WERI-Rb-1 (cell line): Measurements from ENCODE around the gene BCAS3.

ENCODE experiments used
- DNase-seq: peaks from one replicate; pipeline ENCODE4 v3.0.0-alpha.2; 2020
- H3K27ac ChIP-seq: fragments of 250-450 bp; sonication (Bioruptor Pico); 2 replicates; pipeline ENCODE4 v1.5.1; 2020; ENCODE audit warnings: mild to moderate bottlenecking, moderate library complexity
- H3K27me3 ChIP-seq: fragments of 250-450 bp; sonication (Bioruptor Pico); 2 replicates; pipeline ENCODE4 v1.5.1; 2021; ENCODE audit warnings: mild to moderate bottlenecking, low read depth, moderate library complexity; ENCODE audit not compliant: insufficient read depth, severe bottlenecking
- H3K36me3 ChIP-seq: fragments of 250-450 bp; sonication (Bioruptor Pico); 2 replicates; pipeline ENCODE4 v1.5.1; 2020; ENCODE audit warnings: mild to moderate bottlenecking, moderate library complexity
- H3K4me3 ChIP-seq: 2 replicates; pipeline ENCODE4 v1.5.1; 2011; ENCODE audit warnings: low read depth, mild to moderate bottlenecking, control low read depth, low read length
- H3K9me3 ChIP-seq: fragments of 250-450 bp; sonication (Bioruptor Pico); 2 replicates; pipeline ENCODE4 v1.5.1; 2021; ENCODE audit warnings: mild to moderate bottlenecking, moderate library complexity; ENCODE audit not compliant: severe bottlenecking
- CTCF ChIP-seq: IDR thresholded peaks from 2 replicates; pipeline ENCODE4 v1.5.1; 2011; ENCODE audit warnings: low read depth, mild to moderate bottlenecking, control low read depth, inconsistent platforms, low read length

The BCAS3 gene

GRCh38 chr17:61084260-61084659 is 406.6 kb downstream of the BCAS3 start:
- no peaks in the 10 kb centered on the region for H3K9me3 ChIP-seq
- H3K36me3 ChIP-seq = no peaks in the 10 kb centered on the region
- H3K27me3 ChIP-seq = no peaks in the 10 kb centered on the region
- no peak for TF ChIP-seq CTCF
- H3K4me3 ChIP-seq = no peak overlapping the region
- H3K27ac ChIP-seq = no peak overlapping the region
- DNase-seq = no peak

GRCh38 chr17:61087024-61087423 is 409.4 kb downstream of the BCAS3 start:
- TF ChIP-seq CTCF = no peak
- no peak overlapping the region for H3K27ac ChIP-seq
- peaks cover under 1% of the 10 kb centered on the region for H3K9me3 ChIP-seq
- no peak overlapping the region for H3K4me3 ChIP-seq
- H3K27me3 ChIP-seq = no peaks in the 10 kb centered on the region
- no peak for DNase-seq
- H3K36me3 ChIP-seq = no peaks in the 10 kb centered on the region

- DNase-seq = no peak
- no peak for TF ChIP-seq CTCF
Measured at GRCh38 chr17:61088556-61088955, 410.9 kb downstream of the BCAS3 start.

GRCh38 chr17:61091096-61091495 is 413.4 kb downstream of the BCAS3 start:
- no peak for DNase-seq
- Histone ChIP-seq H3K36me3 (no peaks in the 10 kb centered on the region), H3K4me3 (no peak overlapping the region), H3K9me3 (peaks cover 3% of the 10 kb centered on the region), H3K27me3 (no peaks in the 10 kb centered on the region), H3K27ac (no peak overlapping the region)
- TF ChIP-seq CTCF = no peak

More at GRCh38 chr17:61088556-61088955, 410.9 kb downstream of the BCAS3 start:
- Histone ChIP-seq H3K4me3 (no peak overlapping the region), H3K27ac (no peak overlapping the region), H3K9me3 (peaks cover 3% of the 10 kb centered on the region), H3K36me3 (no peaks in the 10 kb centered on the region), H3K27me3 (no peaks in the 10 kb centered on the region)

- TF ChIP-seq CTCF = no peak
- Histone ChIP-seq H3K9me3 (no peaks in the 10 kb centered on the region), H3K36me3 (no peaks in the 10 kb centered on the region), H3K4me3 (no peak overlapping the region), H3K27me3 (no peaks in the 10 kb centered on the region), H3K27ac (no peak overlapping the region)
- DNase-seq = no peak
Measured at GRCh38 chr17:61097781-61098180, 420.1 kb downstream of the BCAS3 start.

- no peak overlapping the region for H3K4me3 ChIP-seq
- no peak for TF ChIP-seq CTCF
- H3K36me3 ChIP-seq = no peaks in the 10 kb centered on the region
- peaks cover 3% of the 10 kb centered on the region for H3K9me3 ChIP-seq
- H3K27ac ChIP-seq = no peak overlapping the region
- H3K27me3 ChIP-seq = no peaks in the 10 kb centered on the region
- DNase-seq = no peak
Measured at GRCh38 chr17:61106354-61106753, 428.7 kb downstream of the BCAS3 start.
